D721Med (cell line): ENCODE results near the gene RBM7.

Source experiments
- DNase-seq: peaks from one replicate; pipeline ENCODE4 v3.0.0; 2011; ENCODE audit warnings: low spot score; ENCODE audit not compliant: insufficient read length
- FAIRE-seq: peaks from 2 replicates; lab custom pipeline; 2011; peaks lifted over from hg19 to GRCh38; lab: Jason Lieb, UNC
- CTCF ChIP-seq: IDR thresholded peaks from 2 replicates; pipeline ENCODE4 v1.5.1; 2012; ENCODE audit warnings: mild to moderate bottlenecking, control low read depth; ENCODE audit not compliant: insufficient read depth; ENCODE audit errors: missing control alignments

The RBM7 gene

GRCh38 chr11:114366331-114367243 is 33.9 kb upstream of the RBM7 start:
- no peak for FAIRE-seq

GRCh38 chr11:114367244-114367957 is 33.1 kb upstream of the RBM7 start:
- TF ChIP-seq CTCF: no peak
- FAIRE-seq: no peak
- DNase-seq: no peak

More at GRCh38 chr11:114366331-114367243, 33.9 kb upstream of the RBM7 start:
- DNase-seq: no peak
- no peak for TF ChIP-seq CTCF

GRCh38 chr11:114368918-114369680 is 31.4 kb upstream of the RBM7 start:
- no peak for TF ChIP-seq CTCF
- DNase-seq (no peak), FAIRE-seq (no peak)

- FAIRE-seq (no peak), DNase-seq (no peak)
- no peak for TF ChIP-seq CTCF
Observed at GRCh38 chr11:114375052-114375451, 25.4 kb upstream of the RBM7 start.

GRCh38 chr11:114377612-114378267 is 22.7 kb upstream of the RBM7 start:
- TF ChIP-seq CTCF: no peak
- FAIRE-seq (no peak), DNase-seq (no peak)

- no peak for DNase-seq
- no peak for TF ChIP-seq CTCF
- FAIRE-seq: no peak
Observed at GRCh38 chr11:114379394-114380069, 20.9 kb upstream of the RBM7 start.
